ENCODE results near the gene HP1BP3.
"Not testable (repeated sequence)": the region's sequence is repeated elsewhere in the genome, so short reads cannot be mapped to it uniquely, and the experiment has no call there.

Gene HP1BP3

DNA sequence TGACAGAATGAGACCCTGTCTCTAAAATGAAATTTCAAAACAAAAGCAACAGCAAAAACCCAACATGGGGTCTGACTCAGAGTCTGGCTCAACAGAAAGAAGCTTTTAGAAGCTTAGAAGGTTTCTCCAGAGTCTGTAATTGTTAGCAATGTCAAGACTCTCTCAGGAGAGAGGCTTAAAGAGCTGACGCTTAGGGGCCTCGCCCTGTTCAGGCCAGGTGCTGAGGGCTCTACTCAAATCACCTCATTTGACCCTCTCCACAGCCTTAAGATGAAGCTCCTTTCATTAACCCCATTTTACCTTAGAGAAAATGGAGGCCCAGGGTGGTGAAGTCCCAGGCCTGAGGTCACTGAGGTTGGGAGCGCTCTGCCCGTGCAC, 64.0 kb downstream of the HP1BP3 start:
- Histone ChIP-seq H3K27me3 (ENCODE audit: control insufficient read depth, insufficient read depth, low read length) (peaks cover 3% of the 10 kb centered on the region), H3K27ac (ENCODE audit: low read depth, low read length) (no peak overlapping the region), H3K9ac (ENCODE audit: low read length) (no peak overlapping the region), H3K4me1 (ENCODE audit: control insufficient read depth, insufficient read depth, low read length) (no peaks in the 10 kb centered on the region), H3K4me3 (ENCODE audit: low read length) (no peak overlapping the region), H3K36me3 (ENCODE audit: control insufficient read depth, insufficient read depth, low read length) (no peaks in the 10 kb centered on the region)

- H3K27me3 ChIP-seq (ENCODE audit: control insufficient read depth, insufficient read depth, low read length), result peaks cover 4% of the 10 kb centered on the region
- H3K36me3 ChIP-seq (ENCODE audit: control insufficient read depth, insufficient read depth, low read length), result no peaks in the 10 kb centered on the region
- H3K9ac ChIP-seq (ENCODE audit: low read length), result no peak overlapping the region
- H3K27ac ChIP-seq (ENCODE audit: low read depth, low read length), result no peak overlapping the region
- H3K4me3 ChIP-seq (ENCODE audit: low read length), result no peak overlapping the region
- no peaks in the 10 kb centered on the region for H3K4me1 ChIP-seq (ENCODE audit: control insufficient read depth, insufficient read depth, low read length)
Observed at GRCh38 chr1:20721117-20722061, 65.7 kb downstream of the HP1BP3 start.

DNA sequence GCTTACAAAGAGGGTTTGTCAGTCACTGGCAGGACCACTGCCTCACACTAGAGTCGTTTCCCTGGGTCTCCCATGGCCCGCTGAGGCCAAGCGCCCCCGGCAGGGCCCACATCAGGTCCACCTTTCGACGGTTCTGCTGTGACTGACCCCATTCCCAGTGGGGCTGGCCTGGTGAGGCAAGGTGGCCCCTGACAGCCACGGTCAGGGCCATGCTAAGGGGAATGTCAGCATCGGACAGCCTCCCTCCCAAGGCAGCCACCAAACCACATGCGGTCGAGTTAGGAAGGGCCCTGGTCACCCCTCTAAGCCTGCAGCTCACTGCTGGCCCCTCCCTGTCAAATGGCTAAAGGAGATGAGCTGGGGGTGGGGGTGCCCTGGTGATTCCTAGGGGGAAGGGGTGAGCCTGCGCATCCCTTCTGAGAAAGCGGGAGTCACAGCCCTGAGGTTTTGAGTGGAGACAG, 66.4 kb downstream of the HP1BP3 start:
- Histone ChIP-seq H3K4me3 (ENCODE audit: low read length) (no peak overlapping the region), H3K9ac (ENCODE audit: low read length) (no peak overlapping the region), H3K36me3 (ENCODE audit: control insufficient read depth, insufficient read depth, low read length) (no peaks in the 10 kb centered on the region), H3K27me3 (ENCODE audit: control insufficient read depth, insufficient read depth, low read length) (peaks cover 7% of the 10 kb centered on the region), H3K4me1 (ENCODE audit: control insufficient read depth, insufficient read depth, low read length) (no peaks in the 10 kb centered on the region), H3K27ac (ENCODE audit: low read depth, low read length) (no peak overlapping the region)

DNA sequence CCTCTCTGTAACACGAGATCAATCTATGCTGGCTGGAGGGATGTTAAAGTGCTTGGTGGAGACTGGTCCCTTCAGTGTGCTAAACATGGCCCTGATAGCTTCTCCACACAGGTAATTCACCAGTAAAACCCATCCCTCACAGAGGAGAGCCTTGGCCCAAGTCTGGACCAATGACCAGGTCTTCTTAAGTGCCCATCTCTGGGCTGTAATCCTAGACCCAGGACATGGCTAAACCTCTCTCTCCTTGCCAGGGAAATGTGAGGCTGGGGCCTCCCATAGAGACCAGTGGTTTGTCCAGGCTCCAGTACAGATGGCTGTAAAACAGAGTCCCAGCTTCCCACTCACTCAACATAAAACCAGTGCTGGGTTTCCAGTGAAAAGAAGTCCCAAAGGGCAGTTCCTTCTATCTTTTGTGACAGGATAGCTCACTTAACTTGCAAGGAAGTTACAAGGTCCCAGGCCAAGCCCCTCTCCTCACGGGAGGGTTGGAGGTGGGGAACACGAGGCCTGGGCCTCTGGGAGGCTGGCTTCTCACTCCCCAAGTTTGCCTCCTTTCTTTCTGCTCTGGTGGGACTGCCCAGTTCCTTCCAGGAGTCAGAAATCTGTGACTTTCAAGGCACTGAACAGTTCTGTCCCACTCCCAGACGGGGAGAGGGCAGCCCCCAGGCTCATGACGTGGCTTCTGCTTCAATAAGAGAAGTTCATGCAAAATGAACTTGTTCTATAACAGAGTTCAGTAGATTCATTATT, 67.1 kb downstream of the HP1BP3 start:
- H3K9ac ChIP-seq (ENCODE audit: low read length), result no peak overlapping the region
- no peaks in the 10 kb centered on the region for H3K4me1 ChIP-seq (ENCODE audit: control insufficient read depth, insufficient read depth, low read length)
- H3K27ac ChIP-seq (ENCODE audit: low read depth, low read length), result no peak overlapping the region
- H3K27me3 ChIP-seq (ENCODE audit: control insufficient read depth, insufficient read depth, low read length), result peaks cover 7% of the 10 kb centered on the region
- no peak overlapping the region for H3K4me3 ChIP-seq (ENCODE audit: low read length)
- H3K36me3 ChIP-seq (ENCODE audit: control insufficient read depth, insufficient read depth, low read length), result no peaks in the 10 kb centered on the region

- Histone ChIP-seq H3K4me3 (ENCODE audit: low read length) (no peak overlapping the region), H3K9ac (ENCODE audit: low read length) (no peak overlapping the region), H3K27me3 (ENCODE audit: control insufficient read depth, insufficient read depth, low read length) (peaks cover 7% of the 10 kb centered on the region), H3K27ac (ENCODE audit: low read depth, low read length) (no peak overlapping the region), H3K4me1 (ENCODE audit: control insufficient read depth, insufficient read depth, low read length) (no peaks in the 10 kb centered on the region), H3K36me3 (ENCODE audit: control insufficient read depth, insufficient read depth, low read length) (no peaks in the 10 kb centered on the region)
Observed at GRCh38 chr1:20719261-20719660, 67.8 kb downstream of the HP1BP3 start.

DNA sequence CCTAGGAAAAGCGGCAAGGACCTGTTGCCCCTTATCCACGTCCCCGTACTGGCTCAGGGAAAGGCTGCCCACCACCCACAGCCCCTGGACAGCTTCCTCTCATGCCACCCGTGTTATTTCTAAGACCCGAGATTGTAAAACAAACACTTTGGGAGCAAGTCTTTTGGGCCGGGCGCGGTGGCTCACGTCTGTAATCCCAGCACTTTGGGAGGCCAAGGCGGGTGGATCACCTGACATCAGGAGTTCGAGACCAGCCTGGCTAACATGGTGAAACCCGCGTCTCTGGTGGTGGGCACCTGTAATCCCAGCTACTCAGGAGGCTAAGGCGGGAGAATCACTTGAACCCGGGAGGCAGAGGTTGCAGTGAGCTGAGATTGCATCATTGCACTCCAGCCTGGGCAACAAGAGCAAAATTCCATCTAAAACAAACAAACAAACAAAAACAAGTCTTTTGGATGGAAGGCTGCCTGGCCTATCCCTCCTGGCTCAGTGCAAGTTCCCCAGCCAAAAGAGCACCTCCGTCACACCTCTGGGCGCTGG, 68.7 kb downstream of the HP1BP3 start:
- peak overlapping the region; percentile 54 for H3K4me3 ChIP-seq (ENCODE audit: low read length)

GRCh38 chr1:20717452-20718342, 69.4 kb downstream of the HP1BP3 start, which contains the start of gene KIF17:
Gene KIF17, minus strand, starts transcription at chr1:20718007. Its CDS starts 301 bp downstream, at chr1:20717706.
- Histone ChIP-seq H3K4me1 (ENCODE audit: control insufficient read depth, insufficient read depth, low read length) (no peaks in the 10 kb centered on the region), H3K27ac (ENCODE audit: low read depth, low read length) (no peak within 1 kb of the TSS), H3K27me3 (ENCODE audit: control insufficient read depth, insufficient read depth, low read length) (peaks cover 7% of the 10 kb centered on the region), H3K4me3 (ENCODE audit: low read length) (peak within 1 kb of the TSS; percentile 54), H3K9ac (ENCODE audit: low read length) (no peak within 1 kb of the TSS), H3K36me3 (ENCODE audit: control insufficient read depth, insufficient read depth, low read length) (no peaks in the 10 kb centered on the region)

More for the DNA sequence above, 68.7 kb downstream of the HP1BP3 start:
- H3K9ac ChIP-seq (ENCODE audit: low read length); H3K27me3 ChIP-seq (ENCODE audit: control insufficient read depth, insufficient read depth, low read length); H3K27ac ChIP-seq (ENCODE audit: low read depth, low read length); H3K4me1 ChIP-seq (ENCODE audit: control insufficient read depth, insufficient read depth, low read length); H3K36me3 ChIP-seq (ENCODE audit: control insufficient read depth, insufficient read depth, low read length): not testable (repeated sequence)

DNA sequence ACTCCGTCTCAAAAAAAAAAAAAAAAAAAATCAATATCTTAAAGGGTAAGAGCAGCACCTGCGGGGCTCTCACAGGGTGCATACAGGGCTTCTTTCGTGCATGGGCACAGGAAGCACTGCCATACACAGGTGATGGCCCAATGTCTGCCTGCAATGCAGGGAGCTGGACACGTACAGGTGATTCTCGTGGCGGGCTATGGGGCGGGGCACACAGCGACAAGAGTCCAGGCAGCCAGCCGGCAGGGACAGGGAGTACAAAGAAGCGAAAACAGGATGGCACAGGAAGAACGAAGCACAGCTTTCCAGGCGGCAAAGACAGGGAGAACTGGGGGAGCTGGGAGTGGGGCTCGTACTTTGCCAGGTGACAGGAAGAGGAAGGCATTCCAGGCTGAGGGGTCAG, 70.9 kb downstream of the HP1BP3 start:
- H3K27ac ChIP-seq (ENCODE audit: low read depth, low read length), result no peak overlapping the region
- H3K36me3 ChIP-seq (ENCODE audit: control insufficient read depth, insufficient read depth, low read length), result no peaks in the 10 kb centered on the region
- H3K9ac ChIP-seq (ENCODE audit: low read length), result no peak overlapping the region
- H3K27me3 ChIP-seq (ENCODE audit: control insufficient read depth, insufficient read depth, low read length), result peaks cover 7% of the 10 kb centered on the region
- no peaks in the 10 kb centered on the region for H3K4me1 ChIP-seq (ENCODE audit: control insufficient read depth, insufficient read depth, low read length)
- H3K4me3 ChIP-seq (ENCODE audit: low read length), result no peak overlapping the region

DNA sequence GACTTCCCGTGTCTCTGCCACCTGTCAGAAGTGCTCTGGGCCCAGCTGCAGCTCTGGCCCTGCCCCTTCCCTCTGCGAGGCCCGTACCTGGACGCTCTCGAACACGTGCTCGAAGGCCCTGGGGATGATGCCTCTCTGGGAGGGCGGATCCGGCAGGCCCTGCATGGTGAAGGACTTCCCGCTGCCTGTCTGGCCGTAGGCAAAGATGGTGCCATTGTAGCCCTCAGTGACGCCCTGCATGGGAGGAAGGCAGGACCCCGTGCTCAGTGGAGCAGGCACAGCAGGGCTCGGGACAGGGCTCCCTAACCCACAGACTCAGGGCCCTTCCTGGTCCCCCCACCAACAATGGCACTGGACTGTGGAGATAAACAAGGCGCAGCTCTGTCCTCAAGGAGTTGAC, 71.7 kb downstream of the HP1BP3 start:
- Histone ChIP-seq H3K4me1 (ENCODE audit: control insufficient read depth, insufficient read depth, low read length) (no peaks in the 10 kb centered on the region), H3K4me3 (ENCODE audit: low read length) (no peak overlapping the region), H3K27ac (ENCODE audit: low read depth, low read length) (no peak overlapping the region)

DNA sequence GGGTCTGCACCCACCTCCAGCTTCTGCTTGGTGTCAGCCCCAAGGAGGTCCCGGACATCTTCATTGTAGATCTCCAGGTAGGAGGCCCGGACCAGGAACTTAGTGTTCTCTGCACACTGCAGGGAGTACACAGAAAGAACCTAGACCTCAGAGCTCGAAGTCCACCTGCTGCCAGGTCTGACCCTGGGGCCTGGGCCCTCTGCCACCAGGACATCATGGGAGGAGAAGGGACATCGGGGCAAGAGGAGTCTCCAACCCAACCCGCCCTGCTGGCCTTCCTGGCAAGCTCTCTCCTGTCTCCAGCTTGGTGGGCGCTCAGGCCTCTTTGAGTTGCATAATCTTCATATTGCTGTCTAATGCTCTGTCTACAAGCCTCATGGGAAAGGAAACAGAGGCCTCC, 73.7 kb downstream of the HP1BP3 start:
- Histone ChIP-seq H3K27me3 (ENCODE audit: control insufficient read depth, insufficient read depth, low read length) (peaks cover 7% of the 10 kb centered on the region), H3K9ac (ENCODE audit: low read length) (no peak overlapping the region), H3K27ac (ENCODE audit: low read depth, low read length) (no peak overlapping the region)

More for the DNA sequence above, 71.7 kb downstream of the HP1BP3 start:
- no peak overlapping the region for H3K9ac ChIP-seq (ENCODE audit: low read length)
- peaks cover 7% of the 10 kb centered on the region for H3K27me3 ChIP-seq (ENCODE audit: control insufficient read depth, insufficient read depth, low read length)
- no peaks in the 10 kb centered on the region for H3K36me3 ChIP-seq (ENCODE audit: control insufficient read depth, insufficient read depth, low read length)

GRCh38 chr1:20712215-20712577, 74.9 kb downstream of the HP1BP3 start:
- H3K4me1 ChIP-seq (ENCODE audit: control insufficient read depth, insufficient read depth, low read length), result no peaks in the 10 kb centered on the region
- H3K4me3 ChIP-seq (ENCODE audit: low read length), result no peak overlapping the region
- H3K27ac ChIP-seq (ENCODE audit: low read depth, low read length), result no peak overlapping the region
- H3K27me3 ChIP-seq (ENCODE audit: control insufficient read depth, insufficient read depth, low read length), result peaks cover 5% of the 10 kb centered on the region
- no peaks in the 10 kb centered on the region for H3K36me3 ChIP-seq (ENCODE audit: control insufficient read depth, insufficient read depth, low read length)
- no peak overlapping the region for H3K9ac ChIP-seq (ENCODE audit: low read length)

More for the DNA sequence above, 73.7 kb downstream of the HP1BP3 start:
- H3K4me3 ChIP-seq (ENCODE audit: low read length), result no peak overlapping the region
- H3K4me1 ChIP-seq (ENCODE audit: control insufficient read depth, insufficient read depth, low read length), result no peaks in the 10 kb centered on the region
- H3K36me3 ChIP-seq (ENCODE audit: control insufficient read depth, insufficient read depth, low read length), result no peaks in the 10 kb centered on the region

Data from rectal smooth muscle tissue (tissue), 1 donor.